Measurements from ENCODE around the gene ZNF787. TPM values are rescaled to one million over a fixed set of nuclear protein-coding genes. Genes with fewer than 3 reads are reported as not detected.

Gene ZNF787
- total and polyA plus RNA-seq, 2 donors (not counting 3 experiments of a cell fraction or from before 2014, with no cell fraction given) = 11.6 to 32.7 TPM

DNA sequence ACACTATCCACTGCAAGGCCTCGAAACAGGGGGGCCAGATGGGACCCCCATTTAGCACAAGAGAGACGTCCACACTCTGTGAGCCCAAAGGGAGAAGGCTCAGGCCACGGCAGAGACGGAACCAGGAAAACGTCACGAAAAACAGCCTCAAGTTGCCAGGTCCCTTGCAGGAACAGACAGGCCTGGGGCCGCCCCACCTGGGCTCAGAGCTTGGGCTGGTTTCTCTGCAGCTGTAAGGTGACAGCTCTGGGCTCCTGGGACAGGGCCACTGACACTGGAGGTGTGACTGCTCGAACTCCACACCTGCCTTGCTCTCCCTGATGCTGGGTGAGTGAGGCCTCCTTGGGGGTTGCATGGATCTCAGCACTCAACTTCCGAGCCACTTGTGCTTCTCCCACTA lies 3.2 kb downstream of the ZNF787 start:
- Histone ChIP-seq H3K27ac (ENCODE audit: insufficient read depth, low read depth, low read length) (no peak overlapping the region), H3K4me3 (replicated peaks in 1 of 3; ENCODE audit: insufficient read depth in 1 of 3, low read depth in 1 of 3, low read length in 3 of 3) (no peak overlapping the region), H3K27me3 (ENCODE audit: control insufficient read depth in 2 of 2, insufficient read depth in 2 of 2, low read length in 2 of 2) (no peaks in the 10 kb centered on the region), H4K20me1 (replicated peaks; ENCODE audit: control insufficient read depth, extremely low read depth, insufficient read depth, low read length) (no peaks in the 10 kb centered on the region), H3K9me1 (replicated peaks; ENCODE audit: control insufficient read depth, extremely low read depth, insufficient read depth, low read length) (no peaks in the 10 kb centered on the region), H3K9ac (replicated peaks; ENCODE audit: extremely low read depth, insufficient read depth, low read length) (no peak overlapping the region), H2AFZ (ENCODE audit: low read depth, low read length) (no peak overlapping the region), H3K36me3 (ENCODE audit: control insufficient read depth in 2 of 2, extremely low read depth in 1 of 2, insufficient read depth in 2 of 2, low read length in 2 of 2) (no peaks in the 10 kb centered on the region), H3K9me3 (replicated peaks; ENCODE audit: control insufficient read depth, insufficient read depth, low read length) (no peaks in the 10 kb centered on the region), H3K4me2 (ENCODE audit: insufficient read depth, low read length) (no peak overlapping the region), H3K79me2 (ENCODE audit: control insufficient read depth, insufficient read depth, low read length) (peaks cover 69% of the 10 kb centered on the region), H3K4me1 (ENCODE audit: control insufficient read depth, extremely low read depth, insufficient read depth, low read length) (peaks cover 23% of the 10 kb centered on the region)
- DNase-seq (ENCODE audit: low read depth, low spot score) (no peak), FAIRE-seq (no peak)
- TF ChIP-seq MYC (IDR thresholded peaks at IDR 0.05; ENCODE audit: low read depth, low read length) (no peak), POLR2AphosphoS5 (IDR thresholded peaks at IDR 0.05; ENCODE audit: insufficient read depth, low read depth, low read length) (no peak), FOS (IDR thresholded peaks at IDR 0.05; ENCODE audit: borderline replicate concordance, insufficient read depth, low read length) (no peak)
- TF ChIP-seq, protein P1, sequence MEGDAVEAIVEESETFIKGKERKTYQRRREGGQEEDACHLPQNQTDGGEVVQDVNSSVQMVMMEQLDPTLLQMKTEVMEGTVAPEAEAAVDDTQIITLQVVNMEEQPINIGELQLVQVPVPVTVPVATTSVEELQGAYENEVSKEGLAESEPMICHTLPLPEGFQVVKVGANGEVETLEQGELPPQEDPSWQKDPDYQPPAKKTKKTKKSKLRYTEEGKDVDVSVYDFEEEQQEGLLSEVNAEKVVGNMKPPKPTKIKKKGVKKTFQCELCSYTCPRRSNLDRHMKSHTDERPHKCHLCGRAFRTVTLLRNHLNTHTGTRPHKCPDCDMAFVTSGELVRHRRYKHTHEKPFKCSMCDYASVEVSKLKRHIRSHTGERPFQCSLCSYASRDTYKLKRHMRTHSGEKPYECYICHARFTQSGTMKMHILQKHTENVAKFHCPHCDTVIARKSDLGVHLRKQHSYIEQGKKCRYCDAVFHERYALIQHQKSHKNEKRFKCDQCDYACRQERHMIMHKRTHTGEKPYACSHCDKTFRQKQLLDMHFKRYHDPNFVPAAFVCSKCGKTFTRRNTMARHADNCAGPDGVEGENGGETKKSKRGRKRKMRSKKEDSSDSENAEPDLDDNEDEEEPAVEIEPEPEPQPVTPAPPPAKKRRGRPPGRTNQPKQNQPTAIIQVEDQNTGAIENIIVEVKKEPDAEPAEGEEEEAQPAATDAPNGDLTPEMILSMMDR (IDR thresholded peaks at IDR 0.05; ENCODE audit: extremely low read depth in 1 of 2, insufficient read depth in 1 of 2, low read depth in 1 of 2, low read length in 2 of 2) = no peak
- intact Hi-C loops (cut with micrococcal nuclease) = no loop called here
- ChIA-PET CTCF (interaction anchor here (1.2 kb wide), 1 partner anchor 50 kb away, joined by 4 read pairs; no protein-coding TSS in a partner anchor), POLR2A (no interaction called here)
- dilution Hi-C loops (cut with MboI; ENCODE audit: extremely low pct_ligation_motif_present, low sequenced_read_pairs) = no loop called here
- no TSS peak for BruUV-seq (replicated peaks)

DNA sequence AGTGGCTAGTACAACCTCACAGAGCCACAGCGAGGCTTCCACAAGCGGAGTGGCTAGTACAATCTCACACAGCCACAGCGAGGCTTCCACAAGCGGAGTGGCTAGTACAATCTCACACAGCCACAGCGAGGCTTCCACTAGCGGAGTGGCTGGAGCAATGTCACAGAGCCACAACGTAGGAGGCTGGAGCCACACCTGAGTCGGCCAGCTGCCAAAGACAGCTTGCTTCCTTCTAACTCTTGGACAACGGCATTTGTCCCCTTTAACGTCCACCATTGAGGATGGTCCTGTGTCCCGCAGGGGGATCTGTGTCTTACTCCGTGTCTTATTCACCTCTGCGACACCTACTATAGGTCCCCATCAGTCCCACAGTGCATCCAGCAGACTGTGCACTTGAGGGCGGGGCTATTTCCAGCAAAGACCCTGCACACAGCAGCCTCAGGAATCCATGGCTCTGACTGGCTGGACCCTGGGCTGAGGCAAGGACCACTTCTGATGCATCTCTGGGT lies 3.7 kb downstream of the ZNF787 start:
- Histone ChIP-seq H3K79me2 (ENCODE audit: control insufficient read depth, insufficient read depth, low read length) (peaks cover 73% of the 10 kb centered on the region), H3K27ac (ENCODE audit: insufficient read depth, low read depth, low read length) (no peak overlapping the region), H3K4me2 (ENCODE audit: insufficient read depth, low read length) (no peak overlapping the region), H3K9ac (replicated peaks; ENCODE audit: extremely low read depth, insufficient read depth, low read length) (no peak overlapping the region), H3K36me3 (ENCODE audit: control insufficient read depth in 2 of 2, extremely low read depth in 1 of 2, insufficient read depth in 2 of 2, low read length in 2 of 2) (no peaks in the 10 kb centered on the region), H3K9me1 (replicated peaks; ENCODE audit: control insufficient read depth, extremely low read depth, insufficient read depth, low read length) (no peaks in the 10 kb centered on the region), H3K4me3 (replicated peaks in 1 of 3; ENCODE audit: insufficient read depth in 1 of 3, low read depth in 1 of 3, low read length in 3 of 3) (no peak overlapping the region), H4K20me1 (replicated peaks; ENCODE audit: control insufficient read depth, extremely low read depth, insufficient read depth, low read length) (no peaks in the 10 kb centered on the region), H3K9me3 (replicated peaks; ENCODE audit: control insufficient read depth, insufficient read depth, low read length) (no peaks in the 10 kb centered on the region), H2AFZ (ENCODE audit: low read depth, low read length) (no peak overlapping the region), H3K27me3 (ENCODE audit: control insufficient read depth in 2 of 2, insufficient read depth in 2 of 2, low read length in 2 of 2) (no peaks in the 10 kb centered on the region), H3K4me1 (ENCODE audit: control insufficient read depth, extremely low read depth, insufficient read depth, low read length) (peaks cover 24% of the 10 kb centered on the region)
- TF ChIP-seq POLR2AphosphoS5 (IDR thresholded peaks at IDR 0.05; ENCODE audit: insufficient read depth, low read depth, low read length) (no peak), GATA2 (IDR thresholded peaks at IDR 0.05; ENCODE audit: insufficient read depth, insufficient read length, low read depth, low read length) (no peak), JUN (IDR thresholded peaks at IDR 0.05; ENCODE audit: borderline replicate concordance, insufficient read depth, insufficient read length, low read depth) (no peak), FOS (IDR thresholded peaks at IDR 0.05; ENCODE audit: borderline replicate concordance, insufficient read depth, low read length) (no peak), MYC (IDR thresholded peaks at IDR 0.05; ENCODE audit: low read depth, low read length) (no peak), POLR2A (IDR thresholded peaks at IDR 0.05; ENCODE audit: low read depth, low read length) (no peak), EZH2 (IDR thresholded peaks at IDR 0.05; ENCODE audit: borderline replicate concordance, low read depth, low read length, severe bottlenecking) (no peak)
- TF ChIP-seq, protein P2, sequence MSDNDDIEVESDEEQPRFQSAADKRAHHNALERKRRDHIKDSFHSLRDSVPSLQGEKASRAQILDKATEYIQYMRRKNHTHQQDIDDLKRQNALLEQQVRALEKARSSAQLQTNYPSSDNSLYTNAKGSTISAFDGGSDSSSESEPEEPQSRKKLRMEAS (IDR thresholded peaks at IDR 0.05; ENCODE audit: insufficient read depth, insufficient read length) = no peak
- TF ChIP-seq, protein P1 (IDR thresholded peaks at IDR 0.05; ENCODE audit: extremely low read depth in 1 of 2, insufficient read depth in 1 of 2, low read depth in 1 of 2, low read length in 2 of 2) = no peak
- POLR2A ChIA-PET = no interaction called here
- DNase-seq (ENCODE audit: low read depth, low spot score) (no peak), FAIRE-seq (no peak)
- no TSS peak for BruUV-seq (replicated peaks)
- dilution Hi-C loops (cut with MboI; ENCODE audit: extremely low pct_ligation_motif_present, low sequenced_read_pairs) = no loop called here
- intact Hi-C loops (cut with micrococcal nuclease) = no loop called here
- CTCF ChIA-PET = interaction anchor here (1.2 kb wide), 1 partner anchor 51 kb away, joined by 4 read pairs; no protein-coding TSS in a partner anchor

Measured in endothelial cell of umbilical vein (primary cell).